HUDEP-2 (cell line): ENCODE results near the gene LYZL2.
"Not testable (repeated sequence)": the region's sequence is repeated elsewhere in the genome, so short reads cannot be mapped to it uniquely, and the experiment has no call there.

Experiments used
- DNase-seq, 76 experiments: peaks; one replicate each; lab custom pipeline; 2025; ENCODE audit not compliant: unreplicated experiment in 76 of 76; lab: John Stamatoyannopoulos, UW

Gene LYZL2

DNA sequence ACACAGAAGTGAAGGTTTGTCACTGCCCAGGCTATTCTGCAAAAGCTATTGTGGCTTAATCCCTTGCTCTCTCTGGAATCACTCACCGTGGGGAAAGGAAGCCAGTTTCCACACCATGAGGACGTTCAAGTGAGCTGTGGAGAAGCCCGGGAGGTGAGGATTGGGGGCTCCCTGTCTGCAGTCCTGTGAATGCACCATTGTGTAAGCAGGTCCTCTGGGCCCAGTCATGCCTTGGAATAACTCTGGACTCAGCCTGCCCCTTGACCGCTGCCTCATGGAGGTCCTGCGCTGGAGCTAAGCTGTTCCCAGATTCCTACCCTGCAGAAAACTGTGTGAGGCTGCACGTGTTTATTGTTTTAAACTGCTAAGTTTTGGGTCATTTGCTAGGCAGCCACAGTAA is 33.5 kb downstream of the LYZL2 start:
- no peak for DNase-seq

DNA sequence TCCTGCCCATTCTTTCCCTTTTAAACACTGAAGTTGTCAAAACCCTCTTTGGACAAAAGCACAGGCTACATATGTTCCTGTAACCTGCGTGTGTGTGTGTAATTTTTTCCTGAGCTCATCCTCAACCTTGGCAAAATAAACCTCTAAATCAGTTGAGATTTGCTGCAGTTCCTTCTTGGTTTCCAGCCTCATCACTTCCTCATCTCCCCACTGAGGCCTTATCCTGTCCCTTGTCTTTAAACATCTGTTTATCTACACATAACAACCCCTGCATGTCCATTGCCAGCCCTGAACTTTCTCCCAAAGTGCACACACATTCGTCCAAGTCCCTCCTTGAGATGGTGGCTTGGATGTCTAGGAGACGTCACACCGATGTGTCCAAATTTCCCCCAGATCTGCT is 35.5 kb downstream of the LYZL2 start:
- DNase-seq: no peak

DNA sequence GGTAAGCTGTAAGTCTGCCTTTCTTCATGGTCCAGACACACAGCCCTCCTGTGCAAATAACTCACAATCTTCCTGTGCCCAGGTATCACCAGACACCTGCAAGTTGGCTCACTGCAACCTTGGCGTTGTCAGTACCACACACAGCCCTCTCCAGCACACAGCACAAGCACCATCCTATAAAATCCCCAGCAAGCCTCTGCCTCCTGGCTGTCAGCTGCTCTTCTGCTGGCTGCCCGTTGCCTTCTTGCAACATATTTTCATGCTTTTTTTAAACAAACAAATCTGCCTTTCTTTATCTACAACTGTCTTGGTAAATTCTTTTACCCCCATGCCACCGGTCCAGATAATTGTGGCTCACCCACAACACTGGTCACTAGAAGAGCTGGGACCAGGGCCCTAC is 36.8 kb downstream of the LYZL2 start:
- DNase-seq: not testable (repeated sequence)

DNA sequence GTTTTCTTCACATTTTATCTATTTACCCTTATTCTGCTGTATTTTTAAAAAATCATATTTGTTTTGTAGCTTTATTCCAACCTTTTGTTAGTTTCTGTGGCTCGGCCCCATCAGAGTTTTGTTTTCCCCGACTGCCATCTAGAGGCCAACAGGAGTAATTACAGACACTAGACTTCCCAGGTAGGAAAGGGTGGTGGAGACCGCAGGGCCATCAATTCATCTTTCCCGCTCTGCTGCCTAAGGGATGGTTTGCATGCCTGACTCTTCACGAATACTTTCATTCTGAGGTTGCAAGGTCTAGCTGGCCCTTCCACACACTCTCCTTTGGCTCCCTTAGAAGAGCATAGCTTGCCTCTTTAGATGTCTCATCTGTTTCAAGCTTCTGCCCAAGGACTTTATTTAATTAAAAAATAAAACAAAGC is 38.3 kb downstream of the LYZL2 start:
- DNase-seq: peak in 16 of 76 experiments; percentile 1 to 38 (median 14)

DNA sequence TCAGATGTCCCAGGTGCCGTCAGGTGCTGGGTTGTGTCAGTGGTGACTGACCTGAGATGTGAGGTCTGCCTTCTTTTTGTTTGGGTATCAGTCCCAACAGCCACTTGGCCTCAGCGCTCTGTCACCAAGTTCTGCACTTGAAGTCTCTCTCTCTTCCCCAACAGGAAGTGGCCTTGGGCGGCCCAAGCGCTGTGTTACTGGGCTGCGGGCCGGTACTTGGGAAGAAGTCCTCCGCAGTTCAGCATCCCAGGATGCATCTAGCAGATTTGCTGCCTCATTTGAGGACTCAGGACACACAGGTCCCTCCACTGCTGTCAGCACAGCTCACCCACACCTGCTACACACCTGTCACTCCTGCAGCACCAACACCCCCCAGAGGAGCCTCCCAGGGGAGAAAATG is 40.1 kb downstream of the LYZL2 start:
- DNase-seq: no peak

DNA sequence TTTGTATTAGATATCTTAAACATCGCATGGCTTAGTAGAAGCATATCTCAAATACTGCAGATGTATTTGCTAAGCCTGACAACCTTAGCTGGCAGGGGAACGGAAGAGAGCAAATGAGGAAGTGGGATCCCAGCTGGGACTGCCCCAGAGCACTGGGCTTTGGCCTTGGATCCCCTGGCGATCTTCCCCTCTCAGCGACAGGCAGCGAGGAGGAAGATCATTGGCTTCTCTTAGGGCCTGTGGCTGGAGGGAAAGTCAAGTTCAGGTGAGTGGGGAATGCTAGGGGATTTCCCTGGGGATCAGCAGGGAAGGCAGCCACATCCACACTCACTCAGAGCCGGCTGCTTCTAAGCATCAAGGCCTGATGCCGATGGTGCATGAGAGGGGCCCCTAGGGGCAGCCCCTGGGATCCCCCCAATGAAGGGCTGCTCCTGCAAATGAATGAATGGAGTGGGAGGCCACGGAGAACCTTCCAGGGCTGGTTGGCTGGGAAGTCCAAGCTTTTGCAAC is 42.0 kb downstream of the LYZL2 start:
- no peak for DNase-seq

DNA sequence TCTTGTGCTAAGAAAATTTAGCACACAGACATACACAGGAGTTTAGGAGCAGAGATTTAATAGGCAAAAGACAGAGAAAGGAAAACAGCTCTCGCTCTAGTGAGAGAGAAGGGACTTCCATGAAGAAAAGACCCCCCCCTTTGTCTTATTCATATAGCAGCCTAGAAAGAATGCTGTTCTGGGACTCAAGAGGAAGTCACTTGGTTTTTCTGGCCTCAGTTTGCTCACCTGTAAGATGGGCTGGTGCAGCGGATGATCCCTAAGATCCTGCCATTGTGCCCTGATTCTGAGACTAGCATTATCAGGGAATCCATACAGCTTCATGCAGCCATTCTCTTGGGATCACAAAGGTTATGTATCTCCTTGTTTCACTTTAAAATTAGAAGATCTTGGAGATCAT is 42.7 kb downstream of the LYZL2 start:
- no peak for DNase-seq

DNA sequence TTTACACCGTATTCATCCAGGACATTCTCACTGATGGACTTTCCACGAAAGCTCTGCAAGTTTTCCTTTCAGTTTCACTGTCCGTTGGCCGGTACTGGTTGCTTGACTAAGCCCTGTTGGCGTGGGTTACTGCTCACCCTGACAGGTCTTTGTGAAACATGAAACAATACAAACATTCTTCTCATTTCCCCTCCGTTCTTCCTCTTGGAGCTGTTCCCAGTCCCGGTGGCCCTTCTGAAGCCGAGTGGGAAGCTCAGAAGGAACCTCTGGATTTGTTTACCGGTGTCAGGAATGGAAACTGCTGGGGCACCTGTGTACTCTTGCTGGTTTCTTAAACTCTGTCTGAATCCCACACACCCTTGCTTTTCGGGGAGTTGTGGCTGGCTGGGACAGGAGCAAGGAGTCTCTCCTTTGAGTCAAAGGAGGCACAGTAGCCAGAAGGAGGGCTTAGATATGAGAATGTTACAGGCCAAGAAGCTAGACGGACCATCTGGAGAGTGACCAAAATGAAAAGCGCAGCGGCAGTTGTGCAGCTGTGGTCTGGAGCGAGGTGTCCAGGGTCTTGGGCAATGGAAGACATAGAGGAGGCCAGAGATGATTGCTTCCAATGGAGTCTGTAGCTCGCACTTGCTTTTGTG is 45.7 kb downstream of the LYZL2 start:
- no peak for DNase-seq

DNA sequence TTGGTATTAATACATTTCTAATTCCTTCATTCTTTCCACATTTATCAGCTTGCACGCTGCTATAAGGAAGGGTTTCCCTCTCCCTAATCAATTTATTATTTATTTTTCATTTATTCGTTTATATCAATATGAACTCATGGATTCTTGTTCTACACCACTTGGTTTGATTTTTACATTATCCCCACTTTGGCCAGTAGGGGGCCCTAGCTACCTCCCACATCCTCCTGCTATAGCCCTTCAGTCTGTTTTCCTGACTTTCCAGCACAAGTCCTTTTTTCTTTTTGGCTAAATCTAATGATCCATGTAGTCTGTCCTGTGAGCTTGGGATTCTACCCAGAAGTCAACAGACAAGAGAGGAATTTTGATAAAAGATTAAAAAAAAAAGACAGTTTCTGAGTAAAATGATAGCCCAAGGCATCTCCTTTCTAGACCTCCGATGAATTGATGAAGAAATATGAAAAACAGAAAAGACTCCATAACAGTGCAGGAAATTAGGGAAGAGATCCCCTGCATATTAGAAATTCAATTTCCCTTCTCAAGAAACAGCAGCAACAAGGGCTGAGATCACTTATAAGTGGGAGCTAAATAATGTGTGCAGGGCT is 47.7 kb downstream of the LYZL2 start:
- peak in 13 of 76 experiments; percentile 3 to 32 (median 11) for DNase-seq

DNA sequence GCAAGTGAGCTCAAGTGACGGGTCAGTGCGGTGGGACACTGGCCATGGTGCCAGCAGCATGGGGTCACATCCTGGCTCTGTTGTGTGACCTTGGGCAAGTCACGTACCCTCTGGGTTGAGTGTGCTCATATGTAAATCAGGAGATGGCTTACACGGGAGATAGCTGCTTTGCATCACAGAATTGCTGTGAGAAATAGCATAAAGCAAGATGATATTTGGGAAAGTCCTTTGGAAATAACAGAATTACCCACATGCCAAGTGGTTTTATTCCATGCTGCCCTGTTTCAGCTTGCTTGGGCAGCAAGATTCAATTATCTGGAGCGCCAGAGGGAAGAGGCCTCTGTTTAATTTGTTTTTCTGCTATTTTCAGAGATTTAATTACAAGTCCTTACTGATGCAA is 48.9 kb downstream of the LYZL2 start:
- no peak for DNase-seq

DNA sequence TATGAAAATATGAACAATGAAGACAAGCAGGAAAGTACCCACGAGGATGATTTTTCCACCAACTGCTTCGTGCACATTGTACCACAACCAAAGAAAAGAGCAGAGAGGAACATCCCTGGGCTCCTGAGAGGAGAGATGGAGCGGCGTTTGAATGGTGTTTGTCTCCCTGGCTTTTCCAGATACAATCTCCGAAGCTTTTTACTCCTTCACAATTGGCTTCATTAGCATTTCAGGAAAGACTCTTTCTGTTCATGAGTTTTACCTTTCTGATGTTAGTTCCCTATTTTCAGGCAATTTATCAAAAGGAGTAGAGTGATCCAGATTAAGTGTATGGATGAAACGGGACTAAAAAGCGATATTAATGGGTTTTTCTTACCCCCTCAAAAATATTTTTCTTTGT is 49.3 kb downstream of the LYZL2 start:
- DNase-seq: no peak

DNA sequence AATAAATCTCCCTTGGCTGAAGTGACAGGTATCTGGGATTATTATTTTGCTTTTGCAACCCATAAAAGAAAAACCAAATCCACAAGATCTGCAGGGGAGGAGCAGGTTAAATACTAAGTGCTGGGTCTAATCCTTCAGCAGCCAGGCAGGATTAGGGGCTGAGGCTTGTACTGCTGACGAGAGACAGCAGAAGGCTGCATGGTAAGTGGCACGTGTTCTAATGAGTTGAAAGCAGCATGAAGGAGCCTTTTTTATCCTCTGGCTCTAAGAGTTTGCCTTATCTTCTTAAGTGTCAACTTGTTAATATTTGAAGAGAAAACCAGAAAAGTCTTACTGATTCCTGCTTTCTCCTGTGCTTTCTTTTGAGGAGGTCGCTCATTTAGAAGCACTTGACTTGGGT is 50.0 kb downstream of the LYZL2 start:
- no peak for DNase-seq

DNA sequence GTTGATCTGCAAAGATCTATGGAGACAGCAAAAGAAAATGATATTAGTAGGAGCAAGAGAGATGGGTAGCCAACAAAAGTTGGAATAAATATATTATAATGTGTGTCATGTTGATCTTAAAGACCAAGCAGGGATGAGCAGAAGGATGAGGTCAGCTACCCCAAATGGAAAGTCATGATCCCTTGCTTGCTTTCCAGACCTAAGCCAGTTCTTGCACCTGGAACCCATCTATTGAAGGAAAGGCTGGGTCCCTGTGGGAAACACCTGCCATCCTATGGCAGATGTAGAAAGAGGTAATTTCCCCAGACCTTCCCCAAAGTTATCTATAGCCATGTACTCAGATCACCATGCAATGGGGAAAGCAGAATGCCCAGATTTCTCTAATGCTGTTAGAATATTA is 52.5 kb downstream of the LYZL2 start:
- no peak for DNase-seq

DNA sequence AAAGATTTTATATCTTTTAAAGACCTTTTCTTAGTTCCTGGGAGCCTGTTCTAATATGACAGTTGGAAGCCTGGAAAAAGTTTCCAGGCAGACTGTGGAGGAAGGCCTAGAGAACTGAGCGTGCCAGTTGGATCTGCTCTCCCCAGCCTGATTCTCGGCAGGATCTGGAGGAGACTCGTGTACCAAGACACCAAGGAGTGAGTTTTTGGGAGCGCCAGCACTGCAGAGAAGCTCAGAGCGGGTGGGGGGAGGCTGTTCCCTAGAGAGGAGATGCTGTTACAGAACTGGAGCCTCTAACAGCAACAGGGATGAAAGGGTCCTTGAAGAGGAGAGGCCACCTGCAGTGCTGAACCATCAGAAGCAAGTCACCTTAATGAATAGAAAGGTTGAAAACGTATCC is 52.9 kb downstream of the LYZL2 start:
- no peak for DNase-seq

DNA sequence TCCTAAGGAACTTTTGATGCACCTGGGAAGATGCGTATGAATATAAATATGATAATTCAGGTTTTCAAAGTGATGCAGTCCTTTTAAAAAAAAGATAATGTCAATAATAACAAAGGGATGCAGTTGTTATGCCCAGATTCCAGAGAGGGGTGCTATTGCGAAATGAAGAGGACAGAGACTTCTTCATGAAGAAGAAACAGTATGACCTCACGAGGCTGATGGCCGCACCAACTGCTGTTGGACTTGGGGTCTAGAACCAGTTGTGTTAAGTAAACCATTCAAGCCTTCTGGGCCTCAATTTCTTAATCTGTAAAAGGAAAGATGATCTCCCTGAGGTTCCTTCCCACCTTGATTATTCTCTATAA is 55.1 kb downstream of the LYZL2 start:
- DNase-seq: no peak

DNA sequence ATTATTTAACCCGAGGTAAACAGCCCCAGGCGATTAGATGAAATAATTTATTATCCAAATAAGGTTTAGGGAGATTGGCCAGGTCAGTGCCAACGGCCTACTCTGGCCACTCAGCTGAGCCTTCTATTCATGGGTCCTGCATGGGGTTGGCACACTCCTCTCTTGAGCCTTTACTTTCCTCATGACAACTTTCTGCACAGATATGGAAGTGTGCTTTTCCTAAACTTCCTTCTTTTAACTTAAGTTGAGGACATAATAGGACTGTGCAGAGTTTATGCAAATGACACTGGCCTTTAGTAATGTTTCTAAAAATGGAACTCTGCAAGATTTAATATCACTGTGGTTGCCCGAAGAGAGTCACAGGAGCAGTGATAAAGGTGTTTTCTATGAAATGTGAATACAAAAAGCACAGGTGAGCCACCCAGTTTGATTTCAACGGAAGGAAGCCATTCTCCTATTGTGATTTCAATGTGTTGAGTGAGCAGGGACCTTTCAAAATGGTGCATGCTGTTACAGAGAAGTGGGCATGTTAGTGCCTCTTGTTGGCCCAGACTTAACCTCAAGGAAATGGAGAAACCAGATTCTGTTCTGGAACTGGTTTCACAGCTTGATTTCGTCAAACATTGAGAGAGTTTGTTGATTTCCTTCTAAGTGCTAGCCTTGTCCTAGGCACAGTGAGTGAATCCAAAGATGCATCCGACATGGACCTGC is 55.7 kb downstream of the LYZL2 start:
- DNase-seq: no peak

DNA sequence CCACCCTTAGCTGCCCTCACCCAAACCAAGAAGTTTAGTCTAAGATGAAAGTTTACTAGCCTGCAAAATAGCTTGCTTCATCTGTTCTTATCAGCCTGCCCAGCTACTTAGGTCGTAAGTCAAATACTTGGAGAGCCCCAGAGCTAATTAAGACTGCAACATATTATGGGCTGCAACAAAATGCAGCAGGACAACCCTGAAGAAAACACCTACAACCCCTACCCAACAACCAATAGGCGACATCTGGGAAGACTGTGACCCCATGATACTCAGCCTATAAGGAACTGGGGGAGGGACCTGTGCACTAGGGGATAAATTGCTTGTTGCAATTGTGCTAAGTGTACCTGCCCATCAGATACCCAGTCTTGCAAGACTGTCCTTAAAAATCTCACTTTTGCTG is 64.1 kb downstream of the LYZL2 start:
- no peak for DNase-seq

DNA sequence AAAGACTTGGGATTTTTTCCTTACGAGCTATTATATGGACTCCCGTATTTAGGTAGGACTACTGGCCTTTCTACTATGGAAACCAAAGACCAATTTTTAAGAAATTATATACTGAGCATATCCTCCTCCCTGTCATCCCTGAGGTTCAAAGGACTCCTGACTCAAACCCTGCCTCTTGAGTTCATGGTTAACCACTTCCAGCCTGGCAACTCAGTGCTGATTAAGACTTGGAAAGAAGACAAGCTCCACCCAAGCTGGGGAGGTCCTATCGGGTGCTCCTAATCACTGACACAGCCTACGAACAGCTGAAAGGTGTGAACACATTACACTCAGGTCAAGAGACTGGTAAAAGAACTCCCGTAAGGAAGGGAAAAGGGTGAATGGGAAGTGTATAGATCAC is 66.8 kb downstream of the LYZL2 start:
- no peak for DNase-seq
